H1 (cell line): ENCODE measurements around the gene SMARCB1. TPM values are rescaled to one million over a fixed set of nuclear protein-coding genes. Genes with fewer than 3 reads are reported as not detected.

Source experiments
- CBX5 ChIP-seq: fragments of 300-800, 300-1000 bp; sonication (generic); IDR thresholded peaks from 2 replicates; pipeline ENCODE4 v1.7.1; 2016; ENCODE audit warnings: antibody characterized with exemption, low read length, low read depth
- FOSL1 ChIP-seq: IDR thresholded peaks from 2 replicates; pipeline ENCODE4 v1.6.1; 2011; ENCODE audit warnings: mild to moderate bottlenecking, low read depth, low read length, moderate library complexity; ENCODE audit not compliant: insufficient read depth
- SIN3A ChIP-seq, 2 experiments: IDR thresholded peaks in 1 of 2; conservative IDR thresholded peaks in 1 of 2; 2 replicates each; pipeline ENCODE4 v1.6.1; 2011 to 2012; ENCODE audit warnings: low read length in 2 of 2, improper control_type of control experiment in 1 of 2, low read depth in 1 of 2, mild to moderate bottlenecking in 1 of 2
- SP4 ChIP-seq: IDR thresholded peaks from 2 replicates; pipeline ENCODE4 v1.6.1; 2012; ENCODE audit warnings: low read length, inconsistent platforms
- TAF1 ChIP-seq: IDR thresholded peaks from 2 replicates; pipeline ENCODE4 v1.6.1; 2011; ENCODE audit warnings: mild to moderate bottlenecking, low read depth, low read length
- USF2 ChIP-seq: IDR thresholded peaks from 2 replicates; pipeline ENCODE4 v1.6.1; 2011; ENCODE audit warnings: low read length, improper control_type of control experiment
- polyA plus RNA-seq, 7 experiments: library from polyadenylated mRNA; depleted of rRNA in 3 of 7; stranded (reverse) in 5 of 7; unstranded in 2 of 7; fragments of >200 nt in 5 of 7; fragments of 200-250 nt in 2 of 7; gene quantifications; 1 replicate in 5 of 7; 2 replicates in 1 of 7; 4 replicates in 1 of 7; pipeline versions ENCODE4 v1.2.1 to v1.2.3, GENCODE V29; 2011 to 2013; ENCODE audit warnings: missing spikeins in 2 of 7, mixed read lengths in 2 of 7
- total RNA-seq: library from RNA; stranded (reverse); fragmentation: NEBNext Ultra II Directional; extraction: Animal tissue kit (Norgen Biotek cat#: 25700); gene quantifications from 2 replicates; pipeline ENCODE4 v1.2.1, GENCODE V29; 2021
- TF ChIP-seq, protein P1 (sequence below), 3 experiments: IDR thresholded peaks; 1 replicate in 2 of 3; 2 replicates in 1 of 3; pipeline versions ENCODE4 v1.5.1 to v1.6.1; 2011; ENCODE audit warnings: low read length in 3 of 3, mild to moderate bottlenecking in 3 of 3, inconsistent platforms in 2 of 3, low read depth in 1 of 3, moderate library complexity in 1 of 3; ENCODE audit not compliant: insufficient read depth in 1 of 3; ENCODE audit errors: control extremely low read depth in 1 of 3

SMARCB1 gene
- total and polyA plus RNA-seq, 2 of the 8 experiments (the other 6 are each of a cell fraction or from before 2014, with no cell fraction given) = 116 to 145 TPM

GRCh38 chr22:23842599-23842998, 55.8 kb downstream of the SMARCB1 start (continued):
- TF ChIP-seq, protein P1, sequence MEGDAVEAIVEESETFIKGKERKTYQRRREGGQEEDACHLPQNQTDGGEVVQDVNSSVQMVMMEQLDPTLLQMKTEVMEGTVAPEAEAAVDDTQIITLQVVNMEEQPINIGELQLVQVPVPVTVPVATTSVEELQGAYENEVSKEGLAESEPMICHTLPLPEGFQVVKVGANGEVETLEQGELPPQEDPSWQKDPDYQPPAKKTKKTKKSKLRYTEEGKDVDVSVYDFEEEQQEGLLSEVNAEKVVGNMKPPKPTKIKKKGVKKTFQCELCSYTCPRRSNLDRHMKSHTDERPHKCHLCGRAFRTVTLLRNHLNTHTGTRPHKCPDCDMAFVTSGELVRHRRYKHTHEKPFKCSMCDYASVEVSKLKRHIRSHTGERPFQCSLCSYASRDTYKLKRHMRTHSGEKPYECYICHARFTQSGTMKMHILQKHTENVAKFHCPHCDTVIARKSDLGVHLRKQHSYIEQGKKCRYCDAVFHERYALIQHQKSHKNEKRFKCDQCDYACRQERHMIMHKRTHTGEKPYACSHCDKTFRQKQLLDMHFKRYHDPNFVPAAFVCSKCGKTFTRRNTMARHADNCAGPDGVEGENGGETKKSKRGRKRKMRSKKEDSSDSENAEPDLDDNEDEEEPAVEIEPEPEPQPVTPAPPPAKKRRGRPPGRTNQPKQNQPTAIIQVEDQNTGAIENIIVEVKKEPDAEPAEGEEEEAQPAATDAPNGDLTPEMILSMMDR (IDR thresholded peaks at IDR 0.05; ENCODE audit: control extremely low read depth in 1 of 3, insufficient read depth in 1 of 3, low read depth in 1 of 3, low read length in 3 of 3) = no peak
- TF ChIP-seq USF2 (no peak), CBX5 (no peak), SP4 (no peak), TAF1 (no peak), FOSL1 (no peak), SIN3A (conservative IDR thresholded peaks at IDR 0.05 in 1 of 2, IDR thresholded peaks at IDR 0.05 in 1 of 2; ENCODE audit: low read depth in 1 of 2, low read length in 2 of 2) (no peak)
